KMS-11 (cell line): ENCODE results near the gene KANSL1.

ENCODE experiments used
- H2AFZ ChIP-seq: fragments of 200-600 bp; sonication (generic); 2 replicates; pipeline ENCODE4 v1.6.1; 2016; ENCODE audit warnings: antibody characterized with exemption, mixed run types, low read depth
- H3K27ac ChIP-seq: fragments of 200-600 bp; sonication (generic); 2 replicates; pipeline ENCODE4 v1.6.1; 2016; ENCODE audit warnings: mild to moderate bottlenecking, mixed run types
- H3K27me3 ChIP-seq: fragments of 200-600 bp; sonication (generic); 2 replicates; pipeline ENCODE4 v1.6.1; 2017; ENCODE audit warnings: mild to moderate bottlenecking, low read depth, mixed run types, moderate library complexity; ENCODE audit not compliant: insufficient read depth
- H3K36me3 ChIP-seq: fragments of 200-600 bp; sonication (generic); 2 replicates; pipeline ENCODE4 v1.6.1; 2017; ENCODE audit warnings: mild to moderate bottlenecking, mixed run types; ENCODE audit not compliant: insufficient read depth
- H3K4me1 ChIP-seq: fragments of 200-600 bp; sonication (generic); 2 replicates; pipeline ENCODE4 v1.6.1; 2016; ENCODE audit warnings: mild to moderate bottlenecking, low read depth, mixed run types; ENCODE audit not compliant: poor library complexity, severe bottlenecking
- H3K4me2 ChIP-seq: fragments of 200-600 bp; sonication (generic); 2 replicates; pipeline ENCODE4 v1.7.0; 2016; ENCODE audit warnings: mild to moderate bottlenecking, mixed run types
- H3K4me3 ChIP-seq: fragments of 200-600 bp; sonication (generic); IDR thresholded peaks from 2 replicates; pipeline ENCODE4 v1.6.1; 2017; ENCODE audit warnings: low read depth, low read length, mixed read lengths; ENCODE audit not compliant: insufficient read depth
- H3K79me2 ChIP-seq: fragments of 200-600 bp; sonication (generic); 2 replicates; pipeline ENCODE4 v1.6.1; 2016; ENCODE audit warnings: low read depth, mixed run types; ENCODE audit not compliant: insufficient read depth
- H3K9ac ChIP-seq: fragments of 200-600 bp; sonication (generic); 2 replicates; pipeline ENCODE4 v1.6.1; 2016; ENCODE audit warnings: mild to moderate bottlenecking, mixed run types
- H4K20me1 ChIP-seq: fragments of 200-600 bp; sonication (generic); 2 replicates; pipeline ENCODE4 v1.6.1; 2016; ENCODE audit warnings: mild to moderate bottlenecking, mixed run types; ENCODE audit not compliant: insufficient read depth
- TF ChIP-seq, protein P1 (sequence below): fragments of 200-600 bp; sonication (generic); conservative IDR thresholded peaks from 2 replicates; pipeline ENCODE4 v1.6.1; 2017; ENCODE audit warnings: low read depth, mild to moderate bottlenecking, antibody characterized with exemption, low read length, moderate library complexity, mixed read lengths

KANSL1 gene

DNA sequence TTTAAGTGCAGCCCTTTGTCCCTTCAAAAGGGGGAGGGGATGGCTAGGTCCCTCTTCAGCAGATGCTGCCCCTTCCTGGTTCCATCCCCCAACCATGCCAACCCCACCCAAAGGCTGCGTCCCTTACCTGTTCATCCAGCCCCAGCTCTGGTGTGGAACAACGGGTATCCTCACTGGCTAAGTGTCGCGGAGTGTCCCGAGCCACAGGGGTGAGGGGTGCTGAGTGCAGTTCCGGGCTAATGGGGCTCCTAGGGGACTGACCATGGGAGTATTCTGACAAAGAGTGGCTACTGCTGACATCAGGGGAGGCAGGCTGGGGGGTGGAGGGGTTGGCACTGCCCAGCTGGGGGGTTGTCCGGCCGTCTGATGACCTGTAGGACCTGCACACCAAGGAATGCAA, 161.3 kb downstream of the KANSL1 start:
- Histone ChIP-seq H3K4me3 (no peak overlapping the region), H4K20me1 (no peaks in the 10 kb centered on the region), H3K27ac (no peak overlapping the region), H3K36me3 (no peaks in the 10 kb centered on the region), H3K27me3 (no peaks in the 10 kb centered on the region), H3K4me2 (no peak overlapping the region), H2AFZ (no peak overlapping the region), H3K79me2 (no peaks in the 10 kb centered on the region), H3K4me1 (peaks cover 61% of the 10 kb centered on the region), H3K9ac (no peak overlapping the region)
- TF ChIP-seq, protein P1, sequence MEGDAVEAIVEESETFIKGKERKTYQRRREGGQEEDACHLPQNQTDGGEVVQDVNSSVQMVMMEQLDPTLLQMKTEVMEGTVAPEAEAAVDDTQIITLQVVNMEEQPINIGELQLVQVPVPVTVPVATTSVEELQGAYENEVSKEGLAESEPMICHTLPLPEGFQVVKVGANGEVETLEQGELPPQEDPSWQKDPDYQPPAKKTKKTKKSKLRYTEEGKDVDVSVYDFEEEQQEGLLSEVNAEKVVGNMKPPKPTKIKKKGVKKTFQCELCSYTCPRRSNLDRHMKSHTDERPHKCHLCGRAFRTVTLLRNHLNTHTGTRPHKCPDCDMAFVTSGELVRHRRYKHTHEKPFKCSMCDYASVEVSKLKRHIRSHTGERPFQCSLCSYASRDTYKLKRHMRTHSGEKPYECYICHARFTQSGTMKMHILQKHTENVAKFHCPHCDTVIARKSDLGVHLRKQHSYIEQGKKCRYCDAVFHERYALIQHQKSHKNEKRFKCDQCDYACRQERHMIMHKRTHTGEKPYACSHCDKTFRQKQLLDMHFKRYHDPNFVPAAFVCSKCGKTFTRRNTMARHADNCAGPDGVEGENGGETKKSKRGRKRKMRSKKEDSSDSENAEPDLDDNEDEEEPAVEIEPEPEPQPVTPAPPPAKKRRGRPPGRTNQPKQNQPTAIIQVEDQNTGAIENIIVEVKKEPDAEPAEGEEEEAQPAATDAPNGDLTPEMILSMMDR, result no peak

DNA sequence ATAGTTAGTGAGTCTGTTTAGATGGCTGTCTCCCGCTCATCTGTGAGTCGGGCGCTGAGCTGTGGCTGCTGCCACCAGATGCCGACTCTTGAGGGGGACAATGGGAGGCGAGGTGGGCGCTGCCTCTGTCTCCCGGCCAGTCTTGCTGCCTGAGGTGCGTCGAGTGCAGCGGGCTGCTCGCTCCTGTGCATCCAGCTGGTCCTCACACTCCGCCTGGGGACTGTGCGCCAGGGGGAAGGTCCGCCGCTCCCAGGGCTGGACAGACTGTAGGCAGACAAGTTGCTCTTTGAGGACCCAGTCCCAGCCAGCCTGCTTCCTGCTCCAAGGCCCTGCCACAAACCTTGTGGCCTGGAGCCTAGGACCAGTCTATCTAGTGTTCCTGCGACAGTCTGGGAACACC, 161.8 kb downstream of the KANSL1 start:
- TF ChIP-seq, protein P1, result no peak
- H3K4me3 ChIP-seq, result no peak overlapping the region
- no peaks in the 10 kb centered on the region for H4K20me1 ChIP-seq
- no peaks in the 10 kb centered on the region for H3K79me2 ChIP-seq
- H2AFZ ChIP-seq, result no peak overlapping the region
- H3K9ac ChIP-seq, result no peak overlapping the region
- H3K4me1 ChIP-seq, result peaks cover 61% of the 10 kb centered on the region
- no peaks in the 10 kb centered on the region for H3K36me3 ChIP-seq
- no peak overlapping the region for H3K27ac ChIP-seq
- H3K4me2 ChIP-seq, result no peak overlapping the region
- H3K27me3 ChIP-seq, result no peaks in the 10 kb centered on the region

DNA sequence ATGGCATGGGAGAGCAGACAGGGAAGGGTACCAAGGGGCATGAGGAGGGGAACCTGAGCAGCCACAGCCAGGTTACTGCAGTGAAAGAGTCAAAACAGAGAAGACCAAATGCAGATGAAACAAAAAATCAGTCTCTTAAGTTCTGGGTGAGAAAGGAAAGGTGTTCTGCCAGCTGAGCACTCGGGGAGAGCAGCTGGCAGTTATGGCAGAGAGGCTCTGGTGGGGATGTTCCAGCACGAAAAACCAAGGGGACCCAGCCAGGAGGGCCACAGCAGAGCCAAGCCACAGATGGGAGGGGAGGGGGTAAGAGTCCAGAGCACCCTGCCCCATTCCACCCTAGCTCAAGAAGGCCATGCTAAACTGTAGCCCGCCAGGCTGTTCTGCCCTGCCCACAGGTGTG, 162.5 kb downstream of the KANSL1 start:
- TF ChIP-seq, protein P1, result no peak

DNA sequence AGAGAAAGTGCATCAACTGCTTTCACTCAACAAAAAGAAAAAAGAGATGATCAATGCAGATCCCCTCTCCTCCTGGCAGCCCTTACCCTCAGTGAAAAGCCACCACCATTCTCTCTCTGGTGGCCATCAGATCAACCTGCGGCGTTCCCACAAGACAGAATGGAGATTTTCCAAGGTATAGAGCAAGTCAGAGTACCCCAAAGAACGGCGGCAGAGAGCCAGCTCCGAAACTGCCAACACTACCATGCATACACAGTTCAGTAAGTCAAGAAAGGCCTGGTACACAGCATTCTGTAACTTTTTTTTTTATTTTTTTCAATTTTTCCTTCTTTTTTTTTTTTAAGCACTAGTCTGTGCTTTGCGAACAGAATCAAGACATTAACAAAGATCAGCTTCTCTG, 163.6 kb downstream of the KANSL1 start:
- H4K20me1 ChIP-seq, result no peaks in the 10 kb centered on the region
- H3K4me2 ChIP-seq, result no peak overlapping the region
- H3K27me3 ChIP-seq, result no peaks in the 10 kb centered on the region
- H3K79me2 ChIP-seq, result no peaks in the 10 kb centered on the region
- H3K36me3 ChIP-seq, result no peaks in the 10 kb centered on the region
- peaks cover 50% of the 10 kb centered on the region for H3K4me1 ChIP-seq
- H3K9ac ChIP-seq, result no peak overlapping the region
- H3K4me3 ChIP-seq, result no peak overlapping the region
- no peak overlapping the region for H3K27ac ChIP-seq
- TF ChIP-seq, protein P1, result no peak
- no peak overlapping the region for H2AFZ ChIP-seq

More for the DNA sequence above, 162.5 kb downstream of the KANSL1 start:
- no peak overlapping the region for H3K4me2 ChIP-seq
- no peaks in the 10 kb centered on the region for H3K79me2 ChIP-seq
- no peak overlapping the region for H3K4me3 ChIP-seq
- no peak overlapping the region for H3K27ac ChIP-seq
- H2AFZ ChIP-seq, result no peak overlapping the region
- no peaks in the 10 kb centered on the region for H3K27me3 ChIP-seq
- H4K20me1 ChIP-seq, result no peaks in the 10 kb centered on the region
- H3K4me1 ChIP-seq, result peaks cover 61% of the 10 kb centered on the region
- H3K36me3 ChIP-seq, result no peaks in the 10 kb centered on the region
- no peak overlapping the region for H3K9ac ChIP-seq
